A549 (cell line): ENCODE results near the gene TAF1B. TPM values are rescaled to one million over a fixed set of nuclear protein-coding genes. Genes with fewer than 3 reads are reported as not detected.

Experiments
- ATAC-seq, 2 experiments: fragments of 200-7000 bp in 1 of 2; fragments of >200 bp in 1 of 2; cut with Nextera tagmentation in 1 of 2; cut with Tn5 transposase in 1 of 2; 3 replicates each; pipeline versions ENCODE4 v1.8.0 to v1.9.1; 2018 to 2020; ENCODE audit warnings: mild to moderate bottlenecking in 1 of 2, moderate library complexity in 1 of 2
- CTCF ChIA-PET: fragments of 300-600 bp; sonication (Branson Sonifier 250); formaldehyde crosslinking; extraction: SDS; loops from one replicate; lab custom pipeline; 2021; ENCODE audit warnings: antibody characterized with exemption, inconsistent platforms; lab: Yijun Ruan, JAX
- POLR2A ChIA-PET: fragments of 350-600 bp; formaldehyde crosslinking; extraction: SDS; loops from one replicate; lab custom pipeline; 2021; ENCODE audit warnings: antibody characterized with exemption, inconsistent platforms; lab: Yijun Ruan, JAX
- DNase-seq, 2 experiments: peaks; one replicate each; pipeline versions ENCODE4 v3.0.0 to v3.0.0-alpha.2; 2011 to 2016; ENCODE audit warnings: low read depth in 1 of 2, low spot score in 1 of 2
- FAIRE-seq: peaks from 2 replicates; lab custom pipeline; 2011; peaks lifted over from hg19 to GRCh38; lab: Jason Lieb, UNC
- H3K27ac ChIP-seq, 2 experiments: fragments of >200 bp; sonication (Bioruptor Twin); formaldehyde crosslinking; 3 replicates each; pipeline ENCODE4 v1.5.1; 2016 to 2017
- H3K4me1 ChIP-seq: fragments of >200 bp; sonication (Bioruptor Twin); formaldehyde crosslinking; 3 replicates; pipeline ENCODE4 v1.6.1; 2016
- H3K4me2 ChIP-seq: fragments of >200 bp; sonication (Bioruptor Twin); formaldehyde crosslinking; 3 replicates; pipeline ENCODE4 v1.6.1; 2016
- H3K4me3 ChIP-seq: fragments of >200 bp; sonication (Bioruptor Twin); formaldehyde crosslinking; 3 replicates; pipeline ENCODE4 v1.5.1; 2016
- H3K9me3 ChIP-seq: fragments of >200 bp; sonication (Bioruptor Twin); formaldehyde crosslinking; 3 replicates; pipeline ENCODE4 v1.6.1; 2016
- BHLHE40 ChIP-seq: IDR thresholded peaks from 2 replicates; pipeline ENCODE4 v1.6.1; 2012; ENCODE audit warnings: low read depth, low read length, inconsistent platforms
- CBX2 ChIP-seq: fragments of 200-600 bp; sonication (generic); IDR thresholded peaks from 2 replicates; pipeline ENCODE4 v1.6.1; 2016; ENCODE audit warnings: low read depth, mild to moderate bottlenecking, borderline replicate concordance
- CBX8 ChIP-seq: fragments of 200-600 bp; sonication (generic); IDR thresholded peaks from 2 replicates; pipeline ENCODE4 v1.6.1; 2016
- CEBPB ChIP-seq, 2 experiments: fragments of >200 bp in 1 of 2; sonication (Bioruptor Twin) in 1 of 2; formaldehyde crosslinking in 1 of 2; IDR thresholded peaks; 2 replicates each; pipeline ENCODE4 v1.6.1; 2012 to 2016
- CHD4 ChIP-seq: fragments of 200-600 bp; sonication (generic); IDR thresholded peaks from 2 replicates; pipeline ENCODE4 v1.6.1; 2016; ENCODE audit warnings: antibody characterized with exemption, mild to moderate bottlenecking, borderline replicate concordance
- EHF ChIP-seq: fragments of 250-450 bp; sonication (Bioruptor Pico); IDR thresholded peaks from 2 replicates; pipeline ENCODE4 v1.5.0; 2020; ENCODE audit warnings: mild to moderate bottlenecking
- EP300 ChIP-seq, 2 experiments: fragments of >200 bp; sonication (Bioruptor Twin); formaldehyde crosslinking; IDR thresholded peaks; 2 replicates in 1 of 2; 3 replicates in 1 of 2; pipeline ENCODE4 v1.6.1; 2016 to 2017
- FOSL2 ChIP-seq, 2 experiments: fragments of 450-650 bp in 1 of 2; fragments of >200 bp in 1 of 2; sonication (Bioruptor Twin) in 1 of 2; formaldehyde crosslinking; IDR thresholded peaks; 2 replicates each; pipeline versions ENCODE4 v1.5.0 to v1.6.1; 2016 to 2020; ENCODE audit warnings: mild to moderate bottlenecking in 1 of 2, moderate library complexity in 1 of 2
- KDM5A ChIP-seq: fragments of 200-600 bp; sonication (generic); IDR thresholded peaks from 2 replicates; pipeline ENCODE4 v1.6.1; 2016; ENCODE audit warnings: antibody characterized with exemption, mild to moderate bottlenecking
- MAFK ChIP-seq: fragments of 450-650 bp; IDR thresholded peaks from 2 replicates; pipeline ENCODE4 v1.6.1; 2014; ENCODE audit not compliant: partially characterized antibody
- NFE2L2 ChIP-seq: fragments of 150-350 bp; conservative IDR thresholded peaks from 2 replicates; pipeline ENCODE4 v1.6.1; 2014; ENCODE audit warnings: low read length
- POLR2A ChIP-seq: IDR thresholded peaks from 2 replicates; pipeline ENCODE4 v1.6.1; 2012; ENCODE audit warnings: mild to moderate bottlenecking, low read length
- POLR2AphosphoS2 ChIP-seq: conservative IDR thresholded peaks from 2 replicates; pipeline ENCODE4 v1.6.1; 2012; ENCODE audit warnings: low read length, improper control_type of control experiment, inconsistent platforms
- RARB ChIP-seq: fragments of 250-450 bp; sonication (Bioruptor Pico); IDR thresholded peaks from 2 replicates; pipeline ENCODE4 v1.8.0; 2021; ENCODE audit warnings: mild to moderate bottlenecking, moderate library complexity
- RFX5 ChIP-seq: fragments of 450-650 bp; IDR thresholded peaks from 2 replicates; pipeline ENCODE4 v1.7.1; 2014; ENCODE audit warnings: antibody characterized with exemption, mild to moderate bottlenecking, moderate library complexity
- RNF2 ChIP-seq: fragments of 200-600 bp; sonication (generic); IDR thresholded peaks from 2 replicates; pipeline ENCODE4 v1.6.1; 2016; ENCODE audit warnings: low read depth, mild to moderate bottlenecking, antibody characterized with exemption, moderate library complexity, borderline replicate concordance
- SMC3 ChIP-seq: fragments of >200 bp; sonication (Bioruptor Twin); formaldehyde crosslinking; IDR thresholded peaks from 3 replicates; pipeline ENCODE4 v1.6.1; 2018; ENCODE audit warnings: inconsistent platforms
- SREBF2 ChIP-seq: fragments of 450-650 bp; IDR thresholded peaks from 2 replicates; pipeline ENCODE4 v1.6.1; 2014; ENCODE audit warnings: mild to moderate bottlenecking, moderate library complexity
- TFCP2L1 ChIP-seq: fragments of 250-450 bp; sonication (Bioruptor Pico); IDR thresholded peaks from 2 replicates; pipeline ENCODE4 v1.5.0; 2021; ENCODE audit warnings: mild to moderate bottlenecking
- TP53 ChIP-seq: fragments of 250-450 bp; sonication (Bioruptor Pico); IDR thresholded peaks from 2 replicates; pipeline ENCODE4 v1.5.0; 2021; ENCODE audit warnings: mild to moderate bottlenecking, moderate library complexity
- WGBS: methylation state at CpG from one replicate; pipeline ENCODE4 v1.1.6; 2017; ENCODE audit errors: missing lambda C conversion rate; 5-methylcytosine and 5-hydroxymethylcytosine counted together
- polyA plus RNA-seq, 4 experiments: library from polyadenylated mRNA; depleted of rRNA in 3 of 4; stranded (reverse); fragments of >200 nt; fragmentation: RNase III in 1 of 4; extraction: RNeasy Plus Mini Kit Qiagen cat#74134 plus additional on column Dnase treatment in 1 of 4; gene quantifications; 2 replicates in 3 of 4; 3 replicates in 1 of 4; pipeline ENCODE4 v1.2.3, GENCODE V29; 2011 to 2017
- TF ChIP-seq, protein P1 (sequence below): fragments of >200 bp; sonication (Bioruptor Twin); formaldehyde crosslinking; IDR thresholded peaks from 3 replicates; pipeline ENCODE4 v1.5.1; 2016
- TF ChIP-seq, protein P2 (sequence below): fragments of >200 bp; sonication (Bioruptor Twin); formaldehyde crosslinking; IDR thresholded peaks from 2 replicates; pipeline ENCODE4 v1.6.1; 2016

TAF1B gene
- polyA plus RNA-seq, 2 of the 4 experiments (the other 2 are of a cell fraction): 40.6 to 51.7 TPM

DNA sequence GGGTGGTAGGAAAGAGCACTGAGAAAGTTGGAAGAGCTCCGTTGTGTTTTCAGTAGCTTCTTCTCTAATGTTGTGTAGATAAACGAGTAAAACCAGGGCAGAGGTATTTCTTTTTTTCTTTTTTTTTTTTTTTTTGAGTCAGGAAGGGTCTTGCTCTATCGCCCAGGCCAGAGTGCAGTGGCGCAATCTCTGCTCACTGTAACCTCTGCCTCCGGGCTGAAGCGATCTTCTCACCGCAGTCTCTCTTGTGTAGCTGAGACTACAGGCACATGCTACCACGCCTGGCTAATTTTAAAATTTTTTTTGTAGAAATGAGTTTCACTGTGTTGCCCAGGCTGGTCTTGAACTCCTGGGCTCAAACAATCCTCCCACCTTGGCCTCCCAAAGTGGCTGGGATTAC is 114.8 kb downstream of the TAF1B start:
- no peak for FAIRE-seq
- CTCF ChIA-PET: interaction anchor here (0.6 to 1.6 kb wide), 7 partner anchors 10 to 187 kb away, joined by 3 to 5 read pairs (median 3); no protein-coding TSS in a partner anchor

DNA sequence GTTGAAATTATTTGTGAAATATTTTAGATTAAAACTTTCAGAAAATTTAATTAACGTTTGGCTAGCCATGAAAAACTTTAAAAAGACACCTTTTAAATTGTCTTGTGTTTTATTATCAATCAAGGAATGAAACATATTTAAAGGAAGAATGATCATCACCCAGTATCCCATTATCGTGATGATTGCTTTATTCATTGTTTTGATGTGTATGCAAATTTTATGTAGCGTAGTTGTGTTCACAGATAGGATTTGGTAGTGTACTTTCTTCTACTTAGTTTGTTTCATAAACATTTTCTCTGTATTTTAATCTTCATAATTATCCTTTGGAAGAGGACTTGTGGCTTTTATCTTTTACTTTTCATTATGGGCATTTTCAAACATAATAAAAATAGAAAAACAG is 116.0 kb downstream of the TAF1B start:
- CTCF ChIA-PET: interaction anchor here (1.0 kb wide), 1 partner anchor 25 kb away, joined by 5 read pairs; no protein-coding TSS in a partner anchor
- POLR2A ChIA-PET: no interaction called here
- ATAC-seq: no peak

More for the DNA sequence above, 114.8 kb downstream of the TAF1B start:
- H3K4me3 ChIP-seq: no peak overlapping the region
- POLR2A ChIA-PET: interaction anchor here (0.6 kb wide), 1 partner anchor 484 kb away, joined by 4 read pairs; no protein-coding TSS in a partner anchor
- no peak overlapping the region for H3K4me2 ChIP-seq
- TF ChIP-seq BHLHE40 (no peak), CHD4 (no peak), TFCP2L1 (CRISPR knock-in tag) (no peak), FOSL2 (IDR thresholded peaks at IDR 0.05) (no peak), FOSL2 (CRISPR knock-in tag; IDR thresholded peaks at IDR 0.05) (no peak), SREBF2 (no peak), EHF (CRISPR knock-in tag) (no peak), CBX2 (no peak), KDM5A (no peak), MAFK (no peak), NFE2L2 (no peak), EP300 (IDR thresholded peaks at IDR 0.05) (no peak), CEBPB (IDR thresholded peaks at IDR 0.05) (no peak), POLR2AphosphoS2 (no peak), TP53 (no peak), CBX8 (no peak), RFX5 (no peak), RARB (no peak), SMC3 (no peak), RNF2 (no peak)
- TF ChIP-seq, protein P1, sequence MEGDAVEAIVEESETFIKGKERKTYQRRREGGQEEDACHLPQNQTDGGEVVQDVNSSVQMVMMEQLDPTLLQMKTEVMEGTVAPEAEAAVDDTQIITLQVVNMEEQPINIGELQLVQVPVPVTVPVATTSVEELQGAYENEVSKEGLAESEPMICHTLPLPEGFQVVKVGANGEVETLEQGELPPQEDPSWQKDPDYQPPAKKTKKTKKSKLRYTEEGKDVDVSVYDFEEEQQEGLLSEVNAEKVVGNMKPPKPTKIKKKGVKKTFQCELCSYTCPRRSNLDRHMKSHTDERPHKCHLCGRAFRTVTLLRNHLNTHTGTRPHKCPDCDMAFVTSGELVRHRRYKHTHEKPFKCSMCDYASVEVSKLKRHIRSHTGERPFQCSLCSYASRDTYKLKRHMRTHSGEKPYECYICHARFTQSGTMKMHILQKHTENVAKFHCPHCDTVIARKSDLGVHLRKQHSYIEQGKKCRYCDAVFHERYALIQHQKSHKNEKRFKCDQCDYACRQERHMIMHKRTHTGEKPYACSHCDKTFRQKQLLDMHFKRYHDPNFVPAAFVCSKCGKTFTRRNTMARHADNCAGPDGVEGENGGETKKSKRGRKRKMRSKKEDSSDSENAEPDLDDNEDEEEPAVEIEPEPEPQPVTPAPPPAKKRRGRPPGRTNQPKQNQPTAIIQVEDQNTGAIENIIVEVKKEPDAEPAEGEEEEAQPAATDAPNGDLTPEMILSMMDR: no peak
- ATAC-seq (no peak), DNase-seq (no peak)
- H3K27ac ChIP-seq: no peak overlapping the region
- no peaks in the 10 kb centered on the region for H3K9me3 ChIP-seq
- 86% methylated on average over 8 of the region's 8 CpGs for WGBS
- no peaks in the 10 kb centered on the region for H3K4me1 ChIP-seq

DNA sequence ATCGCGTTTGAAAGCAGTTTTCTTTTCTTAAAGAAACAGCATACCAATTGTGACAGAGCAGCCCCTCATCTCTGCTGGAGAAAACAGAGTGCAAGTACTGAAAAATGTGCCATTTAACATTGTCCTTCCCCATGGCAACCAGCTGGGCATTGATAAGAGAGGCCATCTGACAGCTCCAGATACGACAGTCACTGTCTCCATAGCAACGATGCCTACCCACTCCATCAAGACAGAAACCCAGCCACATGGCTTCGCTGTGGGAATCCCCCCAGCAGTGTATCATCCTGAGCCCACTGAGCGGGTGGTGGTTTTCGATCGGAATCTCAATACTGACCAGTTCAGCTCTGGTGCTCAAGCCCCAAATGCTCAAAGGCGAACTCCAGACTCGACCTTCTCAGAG is 117.7 kb downstream of the TAF1B start:
- POLR2A ChIA-PET: no interaction called here
- no peak; a peak in 1 of 6 replicates for ATAC-seq
- no peak overlapping the region for H3K4me2 ChIP-seq
- FAIRE-seq: no peak
- no peaks in the 10 kb centered on the region for H3K9me3 ChIP-seq
- H3K4me1 ChIP-seq: no peaks in the 10 kb centered on the region
- CTCF ChIA-PET: interaction anchor here (1.0 to 3.1 kb wide), 7 partner anchors 8 to 474 kb away, joined by 4 to 14 read pairs (median 5); no protein-coding TSS in a partner anchor
- no peak for DNase-seq
- H3K27ac ChIP-seq: no peak overlapping the region
- TF ChIP-seq, protein P2, sequence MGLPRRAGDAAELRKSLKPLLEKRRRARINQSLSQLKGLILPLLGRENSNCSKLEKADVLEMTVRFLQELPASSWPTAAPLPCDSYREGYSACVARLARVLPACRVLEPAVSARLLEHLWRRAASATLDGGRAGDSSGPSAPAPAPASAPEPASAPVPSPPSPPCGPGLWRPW: no peak
- TF ChIP-seq POLR2A (no peak), EP300 (IDR thresholded peaks at IDR 0.05) (no peak)
- TF ChIP-seq, all 56 proteins: peak for 0
- no peak overlapping the region for H3K4me3 ChIP-seq
- WGBS: 72% methylated on average over 10 of the region's 10 CpGs

More for the DNA sequence above, 116.0 kb downstream of the TAF1B start:
- 77% methylated on average over 3 of the region's 3 CpGs for WGBS
- FAIRE-seq (peak; percentile 7), DNase-seq (no peak)
- TF ChIP-seq MAFK (peak; percentile 13), EP300 (IDR thresholded peaks at IDR 0.05) (no peak)
- Histone ChIP-seq H3K4me1 (no peaks in the 10 kb centered on the region), H3K4me3 (no peak overlapping the region), H3K4me2 (no peak overlapping the region), H3K27ac (no peak overlapping the region), H3K9me3 (no peaks in the 10 kb centered on the region)
